Hepatocyte (in vitro differentiated cells): ENCODE results near the gene BRMS1L. TPM values are rescaled to one million over a fixed set of nuclear protein-coding genes. Genes with fewer than 3 reads are reported as not detected.
"Not testable (repeated sequence)": the region's sequence is repeated elsewhere in the genome, so short reads cannot be mapped to it uniquely, and the experiment has no call there.

Source experiments
- DNase-seq: peaks from one replicate; pipeline ENCODE4 v3.0.0-alpha.2; 2016; ENCODE audit warnings: low spot score
- H2AFZ ChIP-seq: fragments of 200-600 bp; sonication (generic); 2 replicates; pipeline ENCODE4 v1.6.0; 2016; ENCODE audit warnings: antibody characterized with exemption, mild to moderate bottlenecking
- H3K27ac ChIP-seq: fragments of 200-600 bp; sonication (generic); 2 replicates; pipeline ENCODE4 v1.5.1; 2016; ENCODE audit warnings: mild to moderate bottlenecking
- H3K27me3 ChIP-seq: fragments of 200-600 bp; sonication (generic); 2 replicates; pipeline ENCODE4 v1.6.1; 2016
- H3K36me3 ChIP-seq: fragments of 200-600 bp; sonication (generic); replicated peaks from 2 replicates; pipeline ENCODE4 v1.5.1; 2016; ENCODE audit warnings: low read depth; ENCODE audit not compliant: insufficient read depth
- H3K4me1 ChIP-seq: fragments of 200-600 bp; sonication (generic); 2 replicates; pipeline ENCODE4 v1.5.1; 2016; ENCODE audit warnings: mild to moderate bottlenecking, moderate library complexity; ENCODE audit not compliant: insufficient read depth
- H3K4me2 ChIP-seq: fragments of 200-600 bp; sonication (generic); 2 replicates; pipeline ENCODE4 v1.6.0; 2016
- H3K4me3 ChIP-seq: fragments of 200-600 bp; sonication (generic); 2 replicates; pipeline ENCODE4 v1.5.1; 2016; ENCODE audit warnings: mild to moderate bottlenecking
- H3K79me2 ChIP-seq: fragments of 200-600 bp; sonication (generic); 2 replicates; pipeline ENCODE4 v1.6.0; 2017; ENCODE audit warnings: mild to moderate bottlenecking
- H3K9me2 ChIP-seq: fragments of 200-600 bp; sonication (generic); replicated peaks from 2 replicates; pipeline ENCODE4 v1.6.0; 2017; ENCODE audit warnings: mild to moderate bottlenecking; ENCODE audit not compliant: insufficient read depth
- H3K9me3 ChIP-seq: fragments of 200-600 bp; sonication (generic); 2 replicates; pipeline ENCODE4 v1.5.1; 2016; ENCODE audit warnings: low read depth, mild to moderate bottlenecking
- H4K20me1 ChIP-seq: fragments of 200-600 bp; sonication (generic); 2 replicates; pipeline ENCODE4 v1.6.0; 2016; ENCODE audit warnings: mild to moderate bottlenecking; ENCODE audit not compliant: insufficient read depth, poor library complexity, severe bottlenecking
- CTCF ChIP-seq: fragments of 200-600 bp; sonication (generic); IDR thresholded peaks from 2 replicates; pipeline ENCODE4 v1.5.1; 2016; ENCODE audit warnings: antibody characterized with exemption, mild to moderate bottlenecking; ENCODE audit not compliant: poor library complexity
- EZH2 ChIP-seq: fragments of 200-600 bp; sonication (generic); IDR thresholded peaks from 2 replicates; pipeline ENCODE4 v1.6.1; 2016; ENCODE audit warnings: antibody characterized with exemption, mild to moderate bottlenecking, borderline replicate concordance
- EZH2phosphoT487 ChIP-seq: fragments of 200-600 bp; sonication (generic); IDR thresholded peaks from one replicate; pipeline ENCODE4 v1.6.1; 2018; ENCODE audit warnings: antibody characterized with exemption, mild to moderate bottlenecking, low read depth, moderate library complexity; ENCODE audit not compliant: unreplicated experiment, severe bottlenecking
- WGBS: methylation state at CpG from one replicate; pipeline ENCODE4 v1.1.6; 2016; ENCODE audit warnings: low lambda C conversion rate; ENCODE audit errors: missing lambda C conversion rate; 5-methylcytosine and 5-hydroxymethylcytosine counted together
- polyA plus RNA-seq: library from polyadenylated mRNA; unstranded; fragments of >200 nt; fragmentation: Nextera tagmentation; extraction: Ambion mirVana; gene quantifications from 2 replicates; pipeline ENCODE4 v1.2.1, GENCODE V29; 2016
- total RNA-seq: library from RNA; depleted of rRNA; stranded (reverse); fragments of >200 nt; gene quantifications from 2 replicates; pipeline ENCODE4 v1.2.3, GENCODE V29; 2014

Gene BRMS1L
- total and polyA plus RNA-seq, 2 experiments from 2014 or later, result 12.6 to 14.6 TPM

GRCh38 chr14:35835208-35835982 lies 9.3 kb downstream of the BRMS1L start:
- no peak for DNase-seq
- H3K4me3 ChIP-seq, result no peak overlapping the region
- H3K4me1 ChIP-seq, result no peaks in the 10 kb centered on the region
- no peaks in the 10 kb centered on the region for H3K9me3 ChIP-seq
- TF ChIP-seq CTCF, result no peak
- no peak for TF ChIP-seq EZH2
- no peak for TF ChIP-seq EZH2phosphoT487
- H3K27me3 ChIP-seq, result no peaks in the 10 kb centered on the region
- no peak overlapping the region for H3K4me2 ChIP-seq
- H3K27ac ChIP-seq, result no peak overlapping the region
- H3K36me3 ChIP-seq, result no peaks in the 10 kb centered on the region
- H3K9me2 ChIP-seq, result no peaks in the 10 kb centered on the region
- no peak overlapping the region for H2AFZ ChIP-seq
- 93% methylated on average over 5 of the region's 5 CpGs for WGBS
- H4K20me1 ChIP-seq, result no peaks in the 10 kb centered on the region
- H3K79me2 ChIP-seq, result peaks cover 3% of the 10 kb centered on the region

GRCh38 chr14:35841704-35842103 lies 15.6 kb downstream of the BRMS1L start:
- not testable (repeated sequence) for H3K9me3 ChIP-seq, H3K27ac ChIP-seq, H3K4me1 ChIP-seq, H3K9me2 ChIP-seq, H2AFZ ChIP-seq, H3K36me3 ChIP-seq, H3K79me2 ChIP-seq, H3K4me3 ChIP-seq, H4K20me1 ChIP-seq, H3K4me2 ChIP-seq, H3K27me3 ChIP-seq, DNase-seq
- 100% methylated on average over 2 of the region's 2 CpGs for WGBS

DNA sequence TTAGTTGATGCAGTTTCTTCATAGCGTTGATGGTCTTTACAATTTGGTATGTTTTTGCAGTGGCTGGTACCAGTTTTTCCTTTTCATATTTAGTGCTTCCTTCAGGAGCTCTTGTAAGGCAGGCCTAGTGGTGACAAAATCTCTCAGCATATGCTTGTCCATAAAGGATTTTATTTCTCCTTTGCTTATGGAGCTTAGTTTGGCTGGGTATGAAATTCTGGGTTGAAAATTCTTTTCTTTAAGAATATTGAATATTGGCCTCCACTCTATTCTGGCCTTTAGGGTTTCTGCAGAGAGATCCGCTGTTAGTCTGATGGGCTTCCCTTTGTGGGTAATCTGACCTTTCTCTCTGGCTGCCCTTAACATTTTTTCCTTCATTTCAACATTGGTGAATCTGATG lies 16.1 kb downstream of the BRMS1L start:
- not testable (repeated sequence) for H3K27me3 ChIP-seq, DNase-seq, H3K9me3 ChIP-seq, H3K79me2 ChIP-seq, H3K4me3 ChIP-seq, H3K4me2 ChIP-seq, H2AFZ ChIP-seq, H3K27ac ChIP-seq, H3K4me1 ChIP-seq, H3K9me2 ChIP-seq, H4K20me1 ChIP-seq, H3K36me3 ChIP-seq
- 100% methylated on average over 2 of the region's 2 CpGs for WGBS

GRCh38 chr14:35844494-35844893 lies 18.4 kb downstream of the BRMS1L start:
- no peaks in the 10 kb centered on the region for H3K4me1 ChIP-seq
- no peak for DNase-seq
- H3K4me3 ChIP-seq, result no peak overlapping the region
- H3K9me2 ChIP-seq, result no peaks in the 10 kb centered on the region
- H3K79me2 ChIP-seq, result no peaks in the 10 kb centered on the region
- peaks cover 7% of the 10 kb centered on the region for H3K9me3 ChIP-seq
- no peak overlapping the region for H3K4me2 ChIP-seq
- WGBS, result 100% methylated on average over 7 of the region's 8 CpGs
- H3K27me3 ChIP-seq, result no peaks in the 10 kb centered on the region
- H3K27ac ChIP-seq, result no peak overlapping the region
- no peaks in the 10 kb centered on the region for H3K36me3 ChIP-seq
- H4K20me1 ChIP-seq, result no peaks in the 10 kb centered on the region
- no peak for TF ChIP-seq EZH2phosphoT487
- TF ChIP-seq CTCF, result no peak
- no peak for TF ChIP-seq EZH2
- no peak overlapping the region for H2AFZ ChIP-seq
